Measurements from ENCODE around the gene ING5.
A peak's percentile ranks its signal among the peaks of the same experiment; 100 is the strongest.

The ING5 gene

GRCh38 chr2:241773511-241774418 lies 71.9 kb downstream of the ING5 start:
- no peak overlapping the region for H3K27ac ChIP-seq
- H3K36me3 ChIP-seq (replicated peaks) = no peaks in the 10 kb centered on the region
- TF ChIP-seq CTCF (IDR thresholded peaks at IDR 0.05; ENCODE audit: low read depth, low read length, missing control alignments) = no peak
- in situ Hi-C loops (cut with HindIII; ENCODE audit: low pct_ligation_motif_present, low sequenced_read_pairs) = no loop called here
- H3K27me3 ChIP-seq (replicated peaks) = no peaks in the 10 kb centered on the region
- H3K4me3 ChIP-seq (ENCODE audit: low read depth, low read length) = no peak overlapping the region
- no peak for DNase-seq

GRCh38 chr2:241774419-241775222 lies 72.8 kb downstream of the ING5 start:
- DNase-seq = peak; percentile 73
- in situ Hi-C loops (cut with HindIII; ENCODE audit: low pct_ligation_motif_present, low sequenced_read_pairs) = no loop called here

GRCh38 chr2:241775223-241776177 lies 73.7 kb downstream of the ING5 start:
- H3K4me3 ChIP-seq (ENCODE audit: low read depth, low read length) = no peak overlapping the region
- in situ Hi-C loops (cut with HindIII; ENCODE audit: low pct_ligation_motif_present, low sequenced_read_pairs) = no loop called here
- TF ChIP-seq CTCF (IDR thresholded peaks at IDR 0.05; ENCODE audit: low read depth, low read length, missing control alignments) = no peak
- H3K27ac ChIP-seq = no peak overlapping the region
- no peaks in the 10 kb centered on the region for H3K36me3 ChIP-seq (replicated peaks)
- no peaks in the 10 kb centered on the region for H3K27me3 ChIP-seq (replicated peaks)
- DNase-seq = no peak

More at GRCh38 chr2:241774419-241775222, 72.8 kb downstream of the ING5 start:
- Histone ChIP-seq H3K27ac (no peak overlapping the region), H3K36me3 (replicated peaks) (no peaks in the 10 kb centered on the region), H3K27me3 (replicated peaks) (no peaks in the 10 kb centered on the region), H3K4me3 (ENCODE audit: low read depth, low read length) (no peak overlapping the region)
- no peak for TF ChIP-seq CTCF (IDR thresholded peaks at IDR 0.05; ENCODE audit: low read depth, low read length, missing control alignments)

GRCh38 chr2:241776336-241777169 lies 74.7 kb downstream of the ING5 start, which contains the start of gene GAL3ST2:
Gene GAL3ST2 (plus strand): TSS chr2:241776822. CDS start chr2:241776956, 134 bp downstream.
- no peak for DNase-seq
- Histone ChIP-seq H3K36me3 (replicated peaks) (no peaks in the 10 kb centered on the region), H3K4me3 (ENCODE audit: low read depth, low read length) (no peak within 1 kb of the TSS), H3K27me3 (replicated peaks) (no peaks in the 10 kb centered on the region), H3K27ac (no peak within 1 kb of the TSS)
- in situ Hi-C loops (cut with HindIII; ENCODE audit: low pct_ligation_motif_present, low sequenced_read_pairs) = no loop called here
- TF ChIP-seq CTCF (IDR thresholded peaks at IDR 0.05; ENCODE audit: low read depth, low read length, missing control alignments) = no peak
